HL-60 (cell line): ENCODE data around the gene LARP4B.

Experiments
- DNase-seq, 2 experiments: peaks; one replicate each; pipeline ENCODE4 v3.0.0-alpha.2; 2010 to 2020; ENCODE audit warnings: low read depth in 1 of 2, low spot score in 1 of 2
- H3K27ac ChIP-seq: fragments of 250-450 bp; sonication (Bioruptor Pico); replicated peaks from 2 replicates; pipeline ENCODE4 v1.5.1; 2020; ENCODE audit warnings: mild to moderate bottlenecking, moderate library complexity
- H3K27me3 ChIP-seq: fragments of 250-450 bp; sonication (Bioruptor Pico); 2 replicates; pipeline ENCODE4 v1.5.1; 2021; ENCODE audit warnings: mild to moderate bottlenecking, moderate library complexity; ENCODE audit not compliant: insufficient read depth, poor library complexity, severe bottlenecking
- H3K4me3 ChIP-seq: replicated peaks from 2 replicates; pipeline ENCODE4 v1.5.1; 2011; ENCODE audit warnings: mild to moderate bottlenecking, control low read depth, low read length; ENCODE audit not compliant: insufficient read depth
- GABPA ChIP-seq: IDR thresholded peaks from 2 replicates; pipeline ENCODE4 v1.6.1; 2012; ENCODE audit warnings: low read depth
- POLR2AphosphoS5 ChIP-seq: IDR thresholded peaks from 2 replicates; pipeline ENCODE4 v1.6.1; 2012; ENCODE audit warnings: low read depth
- SPI1 ChIP-seq: IDR thresholded peaks from 2 replicates; pipeline ENCODE4 v1.6.1; 2012; ENCODE audit warnings: low read depth, mild to moderate bottlenecking, borderline replicate concordance
- TF ChIP-seq, protein P1 (sequence below): IDR thresholded peaks from one replicate; pipeline ENCODE4 v1.5.1; 2011; ENCODE audit warnings: low read length, control low read depth, inconsistent platforms; ENCODE audit not compliant: insufficient read depth
- TF ChIP-seq, protein P2 (sequence below): IDR thresholded peaks from 2 replicates; pipeline ENCODE4 v1.6.1; 2012; ENCODE audit warnings: low read depth; ENCODE audit not compliant: insufficient replicate concordance

LARP4B gene

DNA sequence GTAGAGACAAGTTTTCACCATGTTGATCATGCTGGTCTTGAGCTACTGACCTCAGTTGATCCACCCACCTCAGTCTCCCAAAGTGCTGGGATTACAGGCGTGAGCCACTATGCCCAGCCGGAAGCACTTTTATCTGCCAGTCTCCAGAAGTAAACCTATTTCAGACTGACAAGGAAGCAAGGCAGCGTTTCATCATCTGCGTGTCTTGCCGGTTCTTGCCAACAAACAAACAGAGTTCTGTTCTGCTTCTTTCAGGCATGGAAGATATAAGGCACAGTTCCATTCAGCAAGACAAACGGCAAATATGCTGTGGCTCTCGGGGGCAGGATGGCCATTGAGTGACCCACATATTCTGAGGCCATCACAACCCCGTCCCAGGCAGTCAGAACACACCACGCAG lies 15.5 kb upstream of the LARP4B start:
- TF ChIP-seq, protein P1, sequence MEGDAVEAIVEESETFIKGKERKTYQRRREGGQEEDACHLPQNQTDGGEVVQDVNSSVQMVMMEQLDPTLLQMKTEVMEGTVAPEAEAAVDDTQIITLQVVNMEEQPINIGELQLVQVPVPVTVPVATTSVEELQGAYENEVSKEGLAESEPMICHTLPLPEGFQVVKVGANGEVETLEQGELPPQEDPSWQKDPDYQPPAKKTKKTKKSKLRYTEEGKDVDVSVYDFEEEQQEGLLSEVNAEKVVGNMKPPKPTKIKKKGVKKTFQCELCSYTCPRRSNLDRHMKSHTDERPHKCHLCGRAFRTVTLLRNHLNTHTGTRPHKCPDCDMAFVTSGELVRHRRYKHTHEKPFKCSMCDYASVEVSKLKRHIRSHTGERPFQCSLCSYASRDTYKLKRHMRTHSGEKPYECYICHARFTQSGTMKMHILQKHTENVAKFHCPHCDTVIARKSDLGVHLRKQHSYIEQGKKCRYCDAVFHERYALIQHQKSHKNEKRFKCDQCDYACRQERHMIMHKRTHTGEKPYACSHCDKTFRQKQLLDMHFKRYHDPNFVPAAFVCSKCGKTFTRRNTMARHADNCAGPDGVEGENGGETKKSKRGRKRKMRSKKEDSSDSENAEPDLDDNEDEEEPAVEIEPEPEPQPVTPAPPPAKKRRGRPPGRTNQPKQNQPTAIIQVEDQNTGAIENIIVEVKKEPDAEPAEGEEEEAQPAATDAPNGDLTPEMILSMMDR: no peak
- TF ChIP-seq GABPA: no peak
- TF ChIP-seq, protein P2, sequence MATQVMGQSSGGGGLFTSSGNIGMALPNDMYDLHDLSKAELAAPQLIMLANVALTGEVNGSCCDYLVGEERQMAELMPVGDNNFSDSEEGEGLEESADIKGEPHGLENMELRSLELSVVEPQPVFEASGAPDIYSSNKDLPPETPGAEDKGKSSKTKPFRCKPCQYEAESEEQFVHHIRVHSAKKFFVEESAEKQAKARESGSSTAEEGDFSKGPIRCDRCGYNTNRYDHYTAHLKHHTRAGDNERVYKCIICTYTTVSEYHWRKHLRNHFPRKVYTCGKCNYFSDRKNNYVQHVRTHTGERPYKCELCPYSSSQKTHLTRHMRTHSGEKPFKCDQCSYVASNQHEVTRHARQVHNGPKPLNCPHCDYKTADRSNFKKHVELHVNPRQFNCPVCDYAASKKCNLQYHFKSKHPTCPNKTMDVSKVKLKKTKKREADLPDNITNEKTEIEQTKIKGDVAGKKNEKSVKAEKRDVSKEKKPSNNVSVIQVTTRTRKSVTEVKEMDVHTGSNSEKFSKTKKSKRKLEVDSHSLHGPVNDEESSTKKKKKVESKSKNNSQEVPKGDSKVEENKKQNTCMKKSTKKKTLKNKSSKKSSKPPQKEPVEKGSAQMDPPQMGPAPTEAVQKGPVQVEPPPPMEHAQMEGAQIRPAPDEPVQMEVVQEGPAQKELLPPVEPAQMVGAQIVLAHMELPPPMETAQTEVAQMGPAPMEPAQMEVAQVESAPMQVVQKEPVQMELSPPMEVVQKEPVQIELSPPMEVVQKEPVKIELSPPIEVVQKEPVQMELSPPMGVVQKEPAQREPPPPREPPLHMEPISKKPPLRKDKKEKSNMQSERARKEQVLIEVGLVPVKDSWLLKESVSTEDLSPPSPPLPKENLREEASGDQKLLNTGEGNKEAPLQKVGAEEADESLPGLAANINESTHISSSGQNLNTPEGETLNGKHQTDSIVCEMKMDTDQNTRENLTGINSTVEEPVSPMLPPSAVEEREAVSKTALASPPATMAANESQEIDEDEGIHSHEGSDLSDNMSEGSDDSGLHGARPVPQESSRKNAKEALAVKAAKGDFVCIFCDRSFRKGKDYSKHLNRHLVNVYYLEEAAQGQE: no peak
- no peak for TF ChIP-seq SPI1
- TF ChIP-seq POLR2AphosphoS5: no peak
- Histone ChIP-seq H3K27ac (peak overlapping the region; percentile 51), H3K4me3 (no peak overlapping the region), H3K27me3 (no peaks in the 10 kb centered on the region)
- DNase-seq: peak in 1 of 2 experiments; percentile 62

DNA sequence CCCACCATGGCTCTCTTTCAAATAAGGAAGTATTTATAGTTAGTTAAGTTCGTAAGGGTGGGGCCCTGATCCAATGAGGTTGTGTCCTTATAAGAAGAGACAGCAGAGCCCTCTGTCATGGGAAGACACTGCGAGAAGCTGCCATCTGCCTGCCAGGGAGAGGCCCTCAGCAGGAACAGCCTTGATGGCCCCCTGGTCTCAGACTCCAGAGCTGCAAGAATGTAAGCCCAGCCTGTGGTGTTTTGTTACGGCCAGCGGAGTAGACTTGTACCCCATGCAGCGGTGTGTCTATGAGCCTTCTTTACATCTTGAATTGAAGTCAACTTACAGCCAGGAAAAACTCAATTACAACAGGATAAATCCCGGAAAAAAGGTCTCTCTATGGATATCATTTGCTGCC lies 14.3 kb upstream of the LARP4B start:
- no peak for TF ChIP-seq GABPA
- Histone ChIP-seq H3K27me3 (no peaks in the 10 kb centered on the region), H3K4me3 (no peak overlapping the region), H3K27ac (no peak overlapping the region)
- DNase-seq: no peak

DNA sequence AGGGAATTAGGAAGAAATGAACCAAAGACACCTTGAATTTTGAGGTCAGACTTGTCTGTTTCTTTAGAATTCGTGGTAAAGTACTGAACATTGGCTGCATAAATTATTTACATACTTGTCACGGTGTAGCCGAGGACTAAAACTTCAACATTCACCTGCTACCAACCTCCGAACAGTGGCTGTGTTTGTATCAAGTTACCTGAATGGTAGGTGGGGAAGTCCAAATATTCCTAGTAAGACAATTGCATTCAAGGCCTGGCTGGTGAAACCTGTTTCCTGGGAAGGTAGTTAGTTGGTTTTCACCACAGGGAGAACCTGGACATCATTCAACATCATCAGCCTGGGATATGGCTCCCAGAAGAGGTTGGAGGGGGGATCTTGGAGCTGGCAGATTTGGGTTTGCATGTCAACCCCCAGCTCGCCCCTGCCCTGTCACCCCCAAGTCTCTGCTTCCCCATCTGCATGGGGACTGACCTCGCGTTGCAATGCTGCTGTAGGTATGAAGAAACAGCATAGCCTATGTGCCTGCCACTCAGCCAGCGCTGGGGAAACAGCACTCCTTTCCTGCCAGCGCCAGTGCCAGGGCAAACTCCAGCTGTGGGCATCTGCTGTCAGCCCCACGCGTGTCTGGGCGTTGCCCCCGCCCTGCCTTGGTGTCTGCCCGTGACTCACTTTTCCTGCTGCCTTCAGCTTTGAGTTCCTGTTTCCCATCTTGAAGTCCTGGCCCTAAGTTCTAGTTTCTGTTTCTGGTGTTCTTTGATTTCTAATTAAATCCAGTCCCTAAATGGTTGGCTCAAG lies 12.7 kb upstream of the LARP4B start:
- peak in 1 of 2 experiments; percentile 44 for DNase-seq

More for the DNA sequence above, 12.7 kb upstream of the LARP4B start:
- Histone ChIP-seq H3K27me3 (no peaks in the 10 kb centered on the region), H3K4me3 (no peak overlapping the region), H3K27ac (no peak overlapping the region)
- TF ChIP-seq, protein P1: no peak
- TF ChIP-seq, protein P2: no peak
- TF ChIP-seq SPI1 (peak; percentile 49; the same call in 1 of the 2 replicates), GABPA (no peak)
